GM21423 (cell line): Measurements from ENCODE around the gene STAT5A.

Source experiments
- ATAC-seq: cut with Tn5 transposase; IDR thresholded peaks from one replicate; pipeline ENCODE4 v1.9.1; 2021; ENCODE audit warnings: mild to moderate bottlenecking, moderate library complexity; ENCODE audit not compliant: unreplicated experiment

STAT5A gene

DNA sequence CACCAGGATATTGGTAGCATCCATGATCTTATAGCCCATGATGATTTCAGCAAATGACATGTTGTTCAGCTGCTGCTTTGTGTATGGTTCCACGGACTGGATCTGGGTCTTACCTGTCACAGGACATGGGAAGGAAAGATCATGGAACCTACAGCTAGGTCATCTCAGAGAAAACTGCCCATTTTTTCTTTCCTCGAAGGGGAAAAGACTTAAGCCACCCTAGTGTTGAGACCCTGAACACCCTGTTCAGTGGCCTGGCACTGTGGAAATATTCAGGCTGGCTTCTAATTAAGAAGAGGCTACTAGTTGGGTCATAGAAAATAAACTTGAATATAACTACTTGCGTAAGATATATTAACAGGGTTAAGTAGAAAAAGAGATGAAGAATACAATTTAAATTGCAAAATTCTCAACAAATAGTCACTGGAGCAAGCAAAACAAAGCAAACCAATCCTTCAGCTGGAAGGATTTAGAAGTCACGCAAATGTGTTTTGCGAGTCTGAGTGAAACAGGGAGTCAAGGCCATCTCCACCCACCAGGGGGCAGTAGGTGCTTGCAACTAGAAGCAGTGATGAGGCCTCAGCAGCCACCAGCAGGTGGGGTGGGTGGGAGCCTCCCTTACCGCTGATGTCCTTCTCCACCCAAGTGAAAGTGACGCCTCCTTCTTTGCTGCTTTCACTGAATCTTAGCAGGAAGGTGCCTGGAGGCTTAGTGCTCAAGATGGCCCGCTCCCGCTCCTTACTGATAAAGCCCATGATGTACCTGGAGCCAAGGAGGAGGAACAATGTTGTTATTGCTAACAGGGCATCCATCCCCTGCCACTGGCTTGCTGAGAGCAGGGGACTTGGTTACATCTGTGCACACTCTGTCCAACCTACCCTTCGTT is 34.3 kb downstream of the STAT5A start:
- peak; percentile 70 for ATAC-seq

DNA sequence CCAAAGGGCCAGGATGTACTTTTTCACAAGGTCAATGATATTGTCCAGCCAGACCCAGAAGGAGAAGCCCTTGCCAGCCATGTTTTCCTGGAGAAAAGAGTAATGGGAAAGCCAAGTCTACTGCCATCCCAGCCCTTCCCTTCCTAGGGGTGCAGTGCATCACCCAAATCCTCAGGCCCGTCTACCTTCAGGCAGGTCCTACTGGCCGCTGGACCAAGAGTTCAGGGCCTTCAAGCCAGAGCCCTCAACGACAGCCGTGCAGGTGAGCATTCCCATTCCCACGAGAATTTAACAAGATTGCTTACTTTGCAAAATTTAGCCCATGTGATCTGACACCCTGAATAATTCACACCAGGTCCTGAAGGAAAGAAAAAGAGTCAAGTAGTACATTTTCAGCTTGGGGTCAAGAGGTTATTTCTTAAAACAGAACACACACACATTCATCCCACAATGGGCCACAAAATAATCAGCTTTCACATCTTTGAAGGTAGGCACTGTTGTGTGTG is 35.0 kb downstream of the STAT5A start:
- ATAC-seq, result no peak

DNA sequence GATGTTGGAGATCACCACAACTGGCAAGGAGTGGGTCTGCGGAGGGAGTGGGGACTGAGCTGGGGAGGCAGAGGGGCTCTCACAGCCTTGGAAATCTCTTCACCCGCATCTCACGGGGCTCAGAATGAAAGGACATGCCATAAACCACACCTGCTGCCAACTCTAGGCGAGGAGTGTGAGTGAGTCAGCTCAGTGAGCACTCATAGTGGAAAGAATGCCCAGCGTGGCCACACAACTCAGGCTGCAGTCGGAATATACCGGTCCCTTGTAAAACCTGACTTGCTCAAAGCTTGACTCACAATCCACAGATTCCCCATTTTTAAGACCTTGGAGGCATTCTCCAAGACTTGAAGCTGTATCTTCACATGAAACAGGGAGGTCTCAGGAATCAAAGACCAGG is 36.7 kb downstream of the STAT5A start:
- ATAC-seq, result no peak

DNA sequence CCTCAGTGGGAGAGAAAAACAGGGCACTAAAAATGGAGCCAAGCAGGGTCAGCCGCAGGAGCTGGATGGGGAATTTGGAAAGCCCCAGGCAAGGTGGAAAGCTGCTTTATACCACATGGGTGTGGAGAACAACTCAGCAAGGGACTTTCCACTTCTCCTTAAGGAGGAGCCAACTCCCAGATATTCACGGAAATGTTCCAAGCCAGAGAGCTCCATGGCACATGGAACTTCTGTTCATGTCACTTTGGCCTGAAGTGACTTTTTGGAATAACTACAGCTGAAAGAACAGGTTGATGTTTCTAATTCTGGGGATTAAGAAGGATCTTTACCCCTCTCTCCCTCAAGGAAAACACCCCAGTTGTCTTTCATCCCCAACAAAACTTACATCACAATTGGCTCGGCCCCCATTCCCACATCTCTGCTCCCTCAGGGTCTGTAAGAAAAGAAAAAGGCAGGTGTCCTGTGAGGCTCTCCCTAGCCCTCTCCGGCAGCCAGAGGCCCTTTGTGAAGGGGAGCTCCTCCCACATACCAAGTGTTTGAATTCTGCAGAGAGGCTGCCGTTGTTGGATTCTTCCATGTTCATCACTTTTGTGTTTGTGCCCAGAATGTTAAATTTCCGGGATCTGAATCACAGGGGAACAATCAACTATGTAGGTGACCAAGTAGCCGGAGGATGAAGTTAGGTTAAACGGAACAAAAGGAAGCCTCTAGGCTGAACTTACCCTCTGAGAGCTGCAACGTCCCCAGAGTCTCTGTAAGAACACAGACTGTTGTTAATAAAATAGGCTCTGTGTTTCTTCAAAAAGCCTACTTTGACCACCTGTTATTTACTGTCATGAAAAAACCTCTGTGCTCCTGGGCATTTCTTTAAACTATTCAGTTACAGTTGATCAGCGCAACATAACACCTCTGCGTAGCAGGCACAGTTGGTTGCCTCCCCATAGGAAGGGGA is 41.0 kb downstream of the STAT5A start:
- ATAC-seq, result no peak

DNA sequence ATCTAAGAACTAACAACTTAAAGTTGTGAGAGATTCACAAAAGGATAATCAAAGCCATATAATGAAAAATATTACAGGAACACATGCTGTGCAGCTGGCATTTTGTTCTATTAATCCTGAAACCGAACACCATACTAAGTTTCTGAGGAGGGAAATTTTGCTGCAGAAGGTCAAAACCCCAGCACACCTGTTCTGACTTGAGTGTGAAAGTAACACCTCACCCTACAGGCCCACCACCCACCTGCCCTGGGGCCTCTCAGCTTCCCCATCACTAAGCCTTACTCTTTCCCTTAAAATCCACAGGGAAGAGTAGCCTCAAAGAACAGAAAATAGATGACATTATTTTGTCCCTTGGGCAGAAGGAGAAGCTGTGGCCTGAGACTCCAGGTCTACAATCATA is 44.8 kb downstream of the STAT5A start:
- ATAC-seq, result no peak

DNA sequence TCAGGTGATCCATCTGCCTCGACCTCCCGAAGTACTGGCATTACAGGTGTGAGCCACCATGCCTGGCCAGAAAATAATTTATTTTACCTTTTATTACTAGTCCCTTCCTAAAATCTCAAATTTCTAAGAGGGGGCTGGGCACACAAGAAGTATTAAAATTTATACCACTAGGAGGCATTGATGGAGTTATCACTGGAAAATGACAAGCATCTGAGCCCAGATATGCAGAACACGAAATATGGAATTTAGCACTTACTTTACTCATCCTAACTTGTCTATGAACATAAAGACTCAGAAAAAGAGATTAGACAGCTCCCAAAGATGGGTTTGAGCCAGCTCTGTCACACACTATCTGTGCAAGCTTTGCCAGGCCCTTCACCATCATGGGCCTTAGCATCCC is 46.4 kb downstream of the STAT5A start:
- ATAC-seq, result no peak

DNA sequence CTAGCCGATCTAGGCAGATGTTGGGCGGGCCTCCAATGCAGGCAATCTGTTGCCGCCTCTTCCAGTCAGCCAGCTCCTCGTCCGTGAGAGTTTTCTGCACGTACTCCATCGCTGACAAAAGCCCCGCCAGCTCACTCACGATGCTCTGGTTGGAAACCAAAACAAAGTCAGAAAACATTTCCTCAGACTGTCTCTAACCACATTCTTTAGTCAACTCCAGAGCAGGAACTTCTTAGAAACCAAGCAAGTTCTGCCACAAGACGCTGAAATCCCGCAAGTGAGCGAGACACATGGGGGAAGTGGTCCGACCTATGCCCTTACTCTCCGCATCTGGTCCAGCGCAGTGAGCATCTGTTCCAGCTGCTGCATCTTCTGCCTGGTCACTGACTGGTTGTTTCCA is 49.1 kb downstream of the STAT5A start:
- ATAC-seq, result no peak

DNA sequence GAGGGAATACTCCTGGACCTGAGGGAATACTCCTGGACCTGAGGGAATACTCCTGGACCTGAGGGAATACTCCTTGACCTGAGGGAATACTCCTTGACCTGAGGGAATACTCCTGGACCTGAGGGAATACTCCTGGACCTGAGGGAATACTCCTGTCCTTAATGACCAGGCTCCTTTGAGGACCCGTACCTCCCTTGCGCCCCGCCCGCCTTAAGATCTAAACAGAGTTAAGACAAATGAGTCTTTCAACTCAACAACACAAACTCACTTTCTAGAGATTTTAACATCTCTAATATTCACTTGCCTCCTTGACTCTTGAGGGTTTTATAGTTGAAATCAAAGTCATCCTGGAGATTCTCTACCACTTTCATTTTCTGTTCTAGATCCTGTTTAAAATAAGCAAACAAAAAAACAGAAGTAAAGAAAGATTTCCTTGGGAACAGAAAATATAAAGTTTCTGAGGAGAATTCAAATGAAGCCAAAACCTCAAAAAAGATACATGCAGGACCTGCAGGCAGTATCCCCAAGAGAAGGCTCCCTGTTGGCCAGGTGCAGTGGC is 50.2 kb downstream of the STAT5A start:
- ATAC-seq, result no peak

DNA sequence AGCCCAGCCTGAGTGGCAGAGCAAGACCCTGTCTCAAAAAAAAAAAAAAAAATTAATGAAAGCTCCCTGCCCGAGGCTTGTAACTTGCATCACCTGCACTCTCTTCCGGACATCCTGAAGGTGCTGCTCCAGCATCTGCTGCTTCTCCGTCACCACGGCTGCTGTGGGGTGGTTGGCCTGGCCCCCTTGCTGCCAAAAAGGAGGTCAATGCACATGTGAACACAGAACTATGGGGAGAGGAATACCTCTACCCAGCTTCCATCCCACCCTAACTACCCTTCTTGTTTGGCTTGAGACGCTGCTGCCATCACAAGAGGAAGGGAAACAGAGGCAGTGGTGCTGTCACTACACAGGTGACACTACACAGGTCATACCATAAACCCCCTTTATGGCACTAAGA is 50.9 kb downstream of the STAT5A start:
- no peak for ATAC-seq

DNA sequence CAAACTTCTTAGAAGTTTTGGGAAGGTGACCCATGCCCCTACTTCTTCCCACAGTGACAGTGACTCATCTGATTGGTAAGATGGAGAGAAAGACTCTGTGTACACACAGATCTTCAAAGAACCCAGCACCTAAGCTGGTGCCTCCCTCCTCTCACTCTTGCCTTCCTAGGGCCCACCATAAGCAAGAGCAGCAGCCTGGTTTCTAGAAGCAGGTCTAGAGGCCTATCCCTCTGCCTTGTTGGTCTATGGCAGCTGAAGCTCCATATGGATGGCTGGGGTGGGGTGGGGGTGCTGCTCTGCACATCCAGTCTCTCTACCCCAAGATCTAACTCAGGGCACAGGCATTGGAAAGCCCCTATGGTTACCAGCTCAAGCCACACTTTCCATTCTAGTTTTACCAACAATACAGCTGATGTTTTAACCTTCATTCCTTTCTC is 52.4 kb downstream of the STAT5A start:
- no peak for ATAC-seq

DNA sequence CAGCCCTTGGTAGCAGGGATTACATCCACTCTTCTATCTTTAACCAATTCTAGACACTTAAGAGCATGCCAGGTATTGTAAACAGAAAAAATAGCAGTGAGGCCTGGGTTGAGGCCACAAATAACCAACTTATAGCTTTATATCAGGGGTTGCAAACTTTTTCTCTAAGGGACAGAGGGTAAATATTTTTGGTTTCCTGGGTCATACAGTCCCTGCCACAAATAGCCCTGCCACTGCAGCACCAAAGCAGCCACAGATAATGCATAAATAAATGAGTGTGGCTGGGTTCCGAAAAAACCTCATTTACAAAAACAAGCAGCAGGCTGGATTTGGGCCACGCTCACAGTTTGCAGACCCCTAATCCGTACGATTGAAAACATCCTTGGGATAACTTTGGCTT is 53.3 kb downstream of the STAT5A start:
- no peak for ATAC-seq

DNA sequence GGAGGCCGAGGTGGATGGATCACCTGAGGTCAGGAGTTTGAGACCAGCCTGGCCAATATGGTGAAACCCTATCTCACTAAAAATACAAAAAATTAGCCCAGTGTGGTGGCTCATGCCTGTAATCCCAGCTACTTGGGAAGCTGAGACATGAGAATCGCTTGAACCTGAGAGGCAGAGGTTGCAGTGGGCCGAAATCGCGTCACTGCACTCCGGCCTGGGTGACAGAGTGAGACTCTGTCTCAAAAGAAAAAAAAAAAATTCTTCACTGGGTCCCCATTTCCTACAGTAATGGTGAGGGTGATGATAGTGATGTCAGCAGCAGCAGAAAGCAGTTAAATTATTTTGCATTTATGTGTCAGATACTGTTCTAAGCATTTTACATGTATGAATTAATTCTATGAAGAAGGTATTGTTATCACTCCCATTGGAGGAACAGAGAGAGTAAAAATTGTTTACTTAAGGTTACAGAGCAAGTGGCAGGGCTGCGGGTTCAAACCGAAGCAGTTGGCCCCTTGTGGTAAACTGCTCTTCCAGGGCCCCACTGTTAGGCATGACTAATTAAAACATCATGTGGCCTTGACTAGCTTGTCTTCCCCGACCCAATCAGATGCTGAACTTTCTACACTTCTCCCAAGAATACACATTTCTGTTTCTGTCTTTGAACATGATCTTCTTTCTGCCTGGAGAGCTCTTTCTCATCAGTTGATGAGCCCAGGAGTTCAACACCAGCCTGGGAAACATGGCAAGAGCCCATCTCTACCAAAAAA is 54.1 kb downstream of the STAT5A start:
- ATAC-seq, result no peak

DNA sequence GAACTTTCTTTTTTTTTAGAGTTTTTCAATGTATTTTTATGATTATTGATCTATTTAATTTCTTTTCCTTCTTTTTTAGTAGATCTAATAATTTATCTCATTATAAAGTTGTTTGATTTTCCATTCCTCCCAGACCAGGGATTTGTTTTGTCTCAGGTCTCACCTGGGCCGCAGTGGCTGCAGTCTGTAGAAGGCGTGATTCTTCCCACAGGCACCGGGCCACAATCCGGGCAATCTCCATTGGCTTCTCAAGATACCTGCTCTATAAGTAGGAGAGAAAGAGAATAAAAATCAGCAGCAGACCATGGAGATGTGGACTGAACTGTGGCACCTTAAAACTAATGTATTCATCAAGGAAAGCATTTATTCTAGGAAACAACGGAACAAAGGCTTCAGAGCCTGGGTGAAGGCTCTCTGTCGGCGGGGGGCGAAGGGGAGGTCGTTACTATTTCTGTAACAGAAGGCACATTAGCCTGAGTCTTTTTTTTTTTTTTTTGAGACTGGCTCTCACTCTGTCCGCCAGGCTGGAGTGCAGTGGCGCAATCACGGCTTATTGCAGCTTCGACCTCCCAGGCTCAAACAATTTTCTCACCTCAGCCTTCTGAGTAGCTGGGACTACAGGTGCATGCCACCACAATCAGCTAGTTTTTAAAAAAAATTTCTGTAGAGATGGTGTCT is 57.2 kb downstream of the STAT5A start:
- ATAC-seq, result no peak

DNA sequence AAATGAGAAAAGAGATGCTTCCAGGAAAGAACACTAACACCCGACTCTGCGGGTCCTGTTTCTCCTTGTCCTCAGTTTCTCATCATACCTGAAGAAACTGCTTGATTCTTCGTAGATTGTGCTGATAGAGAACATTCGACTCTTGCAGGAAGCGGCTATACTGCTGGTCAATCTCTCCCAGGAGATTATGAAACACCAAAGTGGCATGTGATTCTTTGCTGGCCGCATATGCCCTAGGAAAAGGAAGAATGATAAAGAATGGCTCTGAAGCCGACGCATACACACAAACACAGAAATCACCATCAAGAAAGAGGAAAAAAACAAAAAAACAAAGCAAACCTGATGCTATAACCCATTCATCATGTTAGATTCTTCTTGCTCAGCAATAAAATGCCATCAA is 58.2 kb downstream of the STAT5A start:
- no peak for ATAC-seq

DNA sequence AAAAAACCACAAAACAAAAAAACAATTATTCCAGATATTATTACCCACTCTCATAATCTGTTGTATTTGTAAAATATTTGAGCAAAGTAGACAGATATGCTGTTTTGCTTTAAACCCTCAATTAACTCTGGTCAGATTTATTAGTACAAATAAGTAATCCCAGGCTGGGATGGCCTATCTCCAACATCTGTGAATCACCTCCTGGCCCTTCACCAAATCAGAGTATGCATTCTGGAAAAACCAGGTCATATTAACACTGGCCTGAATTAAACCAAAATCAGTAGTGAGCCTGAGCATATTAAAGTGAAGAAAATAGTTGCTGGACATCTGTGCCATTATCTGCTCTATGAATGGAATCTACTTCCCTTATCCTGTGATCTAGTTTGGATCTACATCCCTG is 58.9 kb downstream of the STAT5A start:
- ATAC-seq, result no peak

DNA sequence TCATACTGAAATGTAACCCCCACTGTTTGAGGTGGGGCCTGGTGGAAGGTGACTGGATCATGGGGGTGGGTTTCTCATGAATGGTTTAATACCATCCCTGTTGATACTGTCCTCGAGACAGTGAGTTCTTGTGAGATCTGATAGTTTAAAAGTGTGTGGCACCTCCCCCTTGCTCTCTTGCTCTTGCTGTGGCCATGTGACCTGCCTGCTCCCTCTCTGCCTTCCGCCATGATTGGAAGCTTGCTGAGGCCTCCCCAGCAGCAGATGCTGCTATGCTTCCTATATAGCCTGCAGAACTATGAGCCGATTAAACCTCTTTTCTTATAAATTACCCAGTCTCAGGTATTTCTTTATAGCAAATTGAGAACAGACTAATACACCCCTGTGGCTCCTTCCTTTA is 59.3 kb downstream of the STAT5A start:
- ATAC-seq, result no peak

DNA sequence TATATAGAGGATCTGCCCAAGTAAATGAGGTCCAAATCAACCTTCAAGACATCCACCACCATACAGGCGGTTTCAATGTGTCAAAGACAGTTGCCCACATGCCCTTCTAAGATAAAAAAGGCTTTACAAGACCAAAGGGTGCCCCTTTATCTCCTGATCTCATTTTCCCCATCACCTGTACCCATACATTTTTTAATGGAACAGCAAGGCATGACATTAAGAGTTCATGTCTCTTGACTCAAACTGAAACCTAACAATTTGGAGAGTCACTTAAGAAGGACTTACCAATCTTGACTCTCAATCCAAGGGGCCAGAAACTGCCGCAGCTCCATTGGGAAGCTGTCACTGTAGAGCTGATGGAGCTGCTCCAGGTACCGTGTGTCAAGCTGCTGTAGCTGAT is 59.8 kb downstream of the STAT5A start:
- ATAC-seq, result no peak

DNA sequence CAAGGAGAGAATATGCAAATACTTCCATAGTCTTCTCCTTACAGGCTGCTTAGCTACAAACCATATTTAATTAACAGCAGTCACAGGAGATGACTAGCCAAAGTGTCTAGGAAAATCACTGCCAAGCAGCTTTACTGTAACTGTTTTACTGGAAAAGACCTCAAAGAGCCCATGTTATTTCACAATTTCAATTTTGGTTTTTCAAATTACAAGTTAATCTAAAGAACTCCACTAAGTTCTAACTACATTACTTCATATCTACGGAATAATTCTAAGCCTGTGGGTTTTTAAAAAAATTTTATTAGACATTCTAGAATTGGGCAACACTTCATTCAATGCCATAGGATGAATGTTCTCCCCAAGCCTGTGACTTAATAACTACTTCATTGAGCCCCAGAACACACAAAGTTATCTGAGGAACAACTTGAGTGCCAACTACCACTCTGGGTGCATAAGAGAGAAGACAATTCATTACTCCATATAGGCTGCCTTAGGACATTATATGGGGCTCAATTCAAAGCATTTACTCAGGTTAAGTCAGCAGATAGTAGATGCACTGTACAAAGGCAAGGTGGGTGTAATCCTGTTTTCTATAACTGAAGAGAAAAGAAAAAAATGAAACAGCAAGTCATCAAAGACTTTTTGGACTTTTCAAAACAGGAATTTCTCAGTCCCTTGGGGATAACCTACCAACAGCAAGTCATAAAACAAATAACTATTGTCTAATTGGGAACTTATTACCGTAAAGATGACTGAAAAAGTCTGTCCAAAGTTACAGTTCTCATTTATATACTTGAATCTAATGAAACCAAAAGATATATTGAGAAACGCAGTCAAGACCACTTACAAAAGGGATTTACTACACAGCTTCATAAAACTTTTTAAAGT is 66.9 kb downstream of the STAT5A start:
- no peak for ATAC-seq

DNA sequence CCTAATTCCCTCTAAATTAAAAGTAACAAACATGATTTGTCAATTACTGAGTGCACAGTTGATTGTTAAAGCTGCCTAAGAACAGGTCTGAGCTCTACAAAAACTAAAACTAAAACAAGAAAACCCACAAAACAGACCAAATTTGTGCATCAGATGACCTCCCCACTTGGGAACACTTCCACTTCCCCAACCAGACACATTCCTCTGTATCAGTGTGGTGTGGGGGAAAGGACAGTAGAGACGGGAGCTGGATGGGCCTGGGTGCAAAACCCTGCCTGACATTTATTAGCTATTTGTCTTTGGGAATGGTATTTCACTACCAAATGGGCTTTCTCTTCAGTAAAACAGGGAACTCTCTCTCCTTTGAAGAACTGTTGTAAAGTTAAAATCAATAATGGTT is 70.1 kb downstream of the STAT5A start:
- no peak for ATAC-seq
